ENCODE measurements around the gene MTFR1L. TPM values are rescaled to one million over a fixed set of nuclear protein-coding genes. Genes with fewer than 3 reads are reported as not detected.

The MTFR1L gene
- total and polyA plus RNA-seq, 9 of the 15 experiments (the other 6 are each of a cell fraction or from before 2014, with no cell fraction given), result 41.4 to 98.5 (median 53.7) TPM

GRCh38 chr1:25804244-25804963 lies 15.3 kb upstream of the MTFR1L start:
- DNase-seq (ENCODE audit: extremely low read depth in 1 of 4, low spot score in 3 of 4) (no peak), FAIRE-seq (no peak), ATAC-seq (no peak)
- no peak overlapping the region for H2AFZ ChIP-seq (ENCODE audit: low read depth, low read length)
- H3K27ac ChIP-seq (ENCODE audit: extremely low read depth, low read depth, low read length), result no peak overlapping the region
- CTCF ChIA-PET (ENCODE audit: low intra/inter-chr PET ratio), result no interaction called here
- intact Hi-C loops (cut with micrococcal nuclease), result no loop called here
- H3K79me2 ChIP-seq (ENCODE audit: control insufficient read depth, insufficient read depth, low read length), result no peaks in the 10 kb centered on the region
- no TSS peak for BruUV-seq (replicated peaks)
- no peaks in the 10 kb centered on the region for H4K20me1 ChIP-seq (replicated peaks; ENCODE audit: control insufficient read depth, insufficient read depth, low read length)
- peaks cover 17 to 33% of the 10 kb centered on the region in 2 experiments; a peak in 4 of 5 replicates for H3K4me1 ChIP-seq (replicated peaks in 1 of 2; ENCODE audit: control insufficient read depth in 2 of 2, insufficient read depth in 2 of 2, low read length in 2 of 2)
- no peak overlapping the region for H3K4me3 ChIP-seq
- H3K27me3 ChIP-seq (ENCODE audit: control insufficient read depth in 2 of 2, insufficient read depth in 2 of 2, low read length in 2 of 2), result no peaks in the 10 kb centered on the region
- POLR2A ChIA-PET, result interaction anchor here (0.6 kb wide), 1 partner anchor 248 kb away, joined by 3 read pairs; no protein-coding TSS in a partner anchor
- in situ Hi-C loops (cut with MboI), result no loop called here
- H3K36me3 ChIP-seq (ENCODE audit: control insufficient read depth, insufficient read depth, low read length), result no peaks in the 10 kb centered on the region
- no peak overlapping the region; a peak in 1 of 4 replicates for H3K9ac ChIP-seq (ENCODE audit: insufficient read depth in 1 of 2, low read depth in 2 of 2, low read length in 2 of 2)
- H3K9me3 ChIP-seq (replicated peaks; ENCODE audit: control insufficient read depth, insufficient read depth, low read depth, low read length), result no peaks in the 10 kb centered on the region
- 57% methylated on average over 7 of the region's 10 CpGs for WGBS (ENCODE audit: insufficient coverage, low coverage, missing lambda C conversion rate)
- H3K4me2 ChIP-seq (ENCODE audit: insufficient read depth, low read length), result no peak overlapping the region
- no peak for TF ChIP-seq ZNF134 (CRISPR knock-in tag; conservative IDR thresholded peaks at IDR 0.05)
- TF ChIP-seq, protein P1, sequence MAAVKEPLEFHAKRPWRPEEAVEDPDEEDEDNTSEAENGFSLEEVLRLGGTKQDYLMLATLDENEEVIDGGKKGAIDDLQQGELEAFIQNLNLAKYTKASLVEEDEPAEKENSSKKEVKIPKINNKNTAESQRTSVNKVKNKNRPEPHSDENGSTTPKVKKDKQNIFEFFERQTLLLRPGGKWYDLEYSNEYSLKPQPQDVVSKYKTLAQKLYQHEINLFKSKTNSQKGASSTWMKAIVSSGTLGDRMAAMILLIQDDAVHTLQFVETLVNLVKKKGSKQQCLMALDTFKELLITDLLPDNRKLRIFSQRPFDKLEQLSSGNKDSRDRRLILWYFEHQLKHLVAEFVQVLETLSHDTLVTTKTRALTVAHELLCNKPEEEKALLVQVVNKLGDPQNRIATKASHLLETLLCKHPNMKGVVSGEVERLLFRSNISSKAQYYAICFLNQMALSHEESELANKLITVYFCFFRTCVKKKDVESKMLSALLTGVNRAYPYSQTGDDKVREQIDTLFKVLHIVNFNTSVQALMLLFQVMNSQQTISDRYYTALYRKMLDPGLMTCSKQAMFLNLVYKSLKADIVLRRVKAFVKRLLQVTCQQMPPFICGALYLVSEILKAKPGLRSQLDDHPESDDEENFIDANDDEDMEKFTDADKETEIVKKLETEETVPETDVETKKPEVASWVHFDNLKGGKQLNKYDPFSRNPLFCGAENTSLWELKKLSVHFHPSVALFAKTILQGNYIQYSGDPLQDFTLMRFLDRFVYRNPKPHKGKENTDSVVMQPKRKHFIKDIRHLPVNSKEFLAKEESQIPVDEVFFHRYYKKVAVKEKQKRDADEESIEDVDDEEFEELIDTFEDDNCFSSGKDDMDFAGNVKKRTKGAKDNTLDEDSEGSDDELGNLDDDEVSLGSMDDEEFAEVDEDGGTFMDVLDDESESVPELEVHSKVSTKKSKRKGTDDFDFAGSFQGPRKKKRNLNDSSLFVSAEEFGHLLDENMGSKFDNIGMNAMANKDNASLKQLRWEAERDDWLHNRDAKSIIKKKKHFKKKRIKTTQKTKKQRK (IDR thresholded peaks at IDR 0.05; ENCODE audit: borderline replicate concordance, low read depth, low read length), result no peak
- no peak for TF ChIP-seq DIDO1 (tag; IDR thresholded peaks at IDR 0.05; ENCODE audit: low read depth)
- no peak for TF ChIP-seq ZNF3 (CRISPR knock-in tag; IDR thresholded peaks at IDR 0.05)
- no peak for TF ChIP-seq ZNF740 (CRISPR knock-in tag; IDR thresholded peaks at IDR 0.05)
- peak in 1 of 2 experiments; percentile 59; a peak in 1 of 4 replicates for TF ChIP-seq ZNF740 (tag; IDR thresholded peaks at IDR 0.05)
- no peaks in the 10 kb centered on the region for H3K9me1 ChIP-seq (ENCODE audit: control insufficient read depth, insufficient read depth, low read length)
